ENCODE results near the gene PALM3. TPM values are rescaled to one million over a fixed set of nuclear protein-coding genes. Genes with fewer than 3 reads are reported as not detected.

Gene PALM3
- total and polyA plus RNA-seq, 2 experiments from 2014 or later = 2.1 to 3.4 TPM

GRCh38 chr19:14006766-14007562, 54.9 kb downstream of the PALM3 start:
- no peak for TF ChIP-seq EZH2 (IDR thresholded peaks at IDR 0.05; ENCODE audit: borderline replicate concordance)
- TF ChIP-seq CTCF (IDR thresholded peaks at IDR 0.05; ENCODE audit: poor library complexity) = no peak
- no peak for TF ChIP-seq EZH2phosphoT487 (IDR thresholded peaks at IDR 0.05; ENCODE audit: low read depth, severe bottlenecking, unreplicated experiment)
- Histone ChIP-seq H3K79me2 (peaks cover 9% of the 10 kb centered on the region), H3K4me1 (ENCODE audit: insufficient read depth) (no peaks in the 10 kb centered on the region), H2AFZ (peak overlapping the region; percentile 94), H3K27ac (peak overlapping the region; percentile 97), H3K4me2 (peak overlapping the region; percentile 85), H3K36me3 (replicated peaks; ENCODE audit: insufficient read depth, low read depth) (no peaks in the 10 kb centered on the region), H3K9me3 (ENCODE audit: low read depth) (no peaks in the 10 kb centered on the region), H3K27me3 (no peaks in the 10 kb centered on the region), H4K20me1 (ENCODE audit: insufficient read depth, poor library complexity, severe bottlenecking) (no peaks in the 10 kb centered on the region), H3K4me3 (peak overlapping the region; percentile 36), H3K9me2 (replicated peaks; ENCODE audit: insufficient read depth) (no peaks in the 10 kb centered on the region)
- peak; percentile 93 for DNase-seq (ENCODE audit: low spot score)
- 10% methylated on average over 52 of the region's 56 CpGs for WGBS (ENCODE audit: low lambda C conversion rate, missing lambda C conversion rate)

GRCh38 chr19:14006085-14006765, 55.7 kb downstream of the PALM3 start, which contains the start of gene RFX1:
Gene RFX1, minus strand, starts transcription at chr19:14006320. Its CDS starts 12,477 bp downstream, at chr19:13993843.
- H4K20me1 ChIP-seq (ENCODE audit: insufficient read depth, poor library complexity, severe bottlenecking) = no peaks in the 10 kb centered on the region

DNA sequence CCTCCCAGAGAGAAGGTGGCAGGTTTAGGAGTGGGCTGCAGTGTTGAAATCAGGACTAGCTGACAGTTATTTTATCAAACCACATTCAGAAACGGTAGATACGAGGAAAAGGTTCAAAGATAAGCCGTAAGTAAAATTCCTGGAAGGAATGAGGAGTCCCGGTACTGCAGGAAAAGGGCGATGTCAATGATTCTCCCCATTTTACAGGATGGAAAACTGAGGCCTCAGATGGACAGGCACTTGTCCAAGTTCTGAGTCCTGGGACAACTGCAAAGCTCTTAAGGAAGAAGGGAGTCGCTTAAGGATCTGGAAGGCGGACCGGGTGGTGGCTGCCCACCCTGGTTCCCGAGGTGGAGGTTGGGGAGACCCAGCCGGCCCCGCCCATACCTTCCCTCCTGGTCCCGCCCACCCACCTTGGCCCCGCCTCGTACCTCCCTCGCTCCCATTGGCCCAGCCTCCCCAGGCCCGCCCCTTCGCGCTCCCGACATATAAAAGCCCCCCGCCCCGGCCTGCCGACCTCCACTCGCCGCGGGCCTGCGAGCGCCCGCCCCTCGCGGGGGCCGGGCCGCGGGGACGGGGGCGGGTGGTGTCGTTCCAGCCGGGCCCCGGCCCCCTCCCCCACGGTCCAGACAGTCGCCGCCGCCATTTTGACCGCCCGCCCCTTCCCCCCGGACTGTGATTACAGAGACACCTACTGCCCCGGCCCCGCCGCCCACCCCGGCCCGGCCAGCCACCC, 56.4 kb downstream of the PALM3 start:
- DNase-seq (ENCODE audit: low spot score) = peak; percentile 95
- 45% methylated on average over 8 of the region's 50 CpGs for whole genome bisulfite sequencing (ENCODE audit: low lambda C conversion rate, missing lambda C conversion rate)
- Histone ChIP-seq H3K9me3 (ENCODE audit: low read depth) (no peaks in the 10 kb centered on the region), H4K20me1 (ENCODE audit: insufficient read depth, poor library complexity, severe bottlenecking) (no peaks in the 10 kb centered on the region), H2AFZ (peak overlapping the region; percentile 23), H3K79me2 (peaks cover 23% of the 10 kb centered on the region), H3K9me2 (replicated peaks; ENCODE audit: insufficient read depth) (no peaks in the 10 kb centered on the region), H3K4me3 (peak overlapping the region; percentile 64), H3K36me3 (replicated peaks; ENCODE audit: insufficient read depth, low read depth) (no peaks in the 10 kb centered on the region), H3K27me3 (no peaks in the 10 kb centered on the region), H3K27ac (peak overlapping the region; percentile 97), H3K4me1 (ENCODE audit: insufficient read depth) (no peaks in the 10 kb centered on the region), H3K4me2 (peak overlapping the region; percentile 70)
- TF ChIP-seq EZH2 (IDR thresholded peaks at IDR 0.05; ENCODE audit: borderline replicate concordance) (no peak), EZH2phosphoT487 (IDR thresholded peaks at IDR 0.05; ENCODE audit: low read depth, severe bottlenecking, unreplicated experiment) (no peak), CTCF (IDR thresholded peaks at IDR 0.05; ENCODE audit: poor library complexity) (no peak)

More at GRCh38 chr19:14006085-14006765, 55.7 kb downstream of the PALM3 start, which contains the start of gene RFX1:
- peak within 1 kb of the TSS; percentile 85 for H3K4me2 ChIP-seq
- peak; percentile 99 for DNase-seq (ENCODE audit: low spot score)
- WGBS (ENCODE audit: low lambda C conversion rate, missing lambda C conversion rate) = 2% methylated on average over 55 of the region's 58 CpGs
- H3K36me3 ChIP-seq (replicated peaks; ENCODE audit: insufficient read depth, low read depth) = no peaks in the 10 kb centered on the region
- H3K79me2 ChIP-seq = peaks cover 16% of the 10 kb centered on the region
- TF ChIP-seq CTCF (IDR thresholded peaks at IDR 0.05; ENCODE audit: poor library complexity) (no peak), EZH2 (IDR thresholded peaks at IDR 0.05; ENCODE audit: borderline replicate concordance) (no peak), EZH2phosphoT487 (IDR thresholded peaks at IDR 0.05; ENCODE audit: low read depth, severe bottlenecking, unreplicated experiment) (no peak)
- no peaks in the 10 kb centered on the region for H3K4me1 ChIP-seq (ENCODE audit: insufficient read depth)
- H3K27ac ChIP-seq = peak within 1 kb of the TSS; percentile 97
- H3K27me3 ChIP-seq = no peaks in the 10 kb centered on the region
- H3K9me2 ChIP-seq (replicated peaks; ENCODE audit: insufficient read depth) = no peaks in the 10 kb centered on the region
- peak within 1 kb of the TSS; percentile 94 for H2AFZ ChIP-seq
- peak within 1 kb of the TSS; percentile 64 for H3K4me3 ChIP-seq
- H3K9me3 ChIP-seq (ENCODE audit: low read depth) = no peaks in the 10 kb centered on the region

Data from hepatocyte (in vitro differentiated cells).